A673 (cell line): ENCODE data around the gene NDST3. TPM values are rescaled to one million over a fixed set of nuclear protein-coding genes. Genes with fewer than 3 reads are reported as not detected.

Source experiments
- Bru-seq: library from RNA; stranded (reverse); fragments of 400-500 nt; gene quantifications from one replicate; lab custom pipeline; 2021; lab: Mats Ljungman, UMichigan
- BruChase-seq, 2 experiments: library from RNA; stranded (reverse); fragments of 400-500 nt; gene quantifications; one replicate each; lab custom pipeline; 2021; lab: Mats Ljungman, UMichigan
- BruUV-seq: library from RNA; stranded (reverse); fragments of 400-500 nt; replicated peaks from 2 replicates; lab custom pipeline; 2021; lab: Mats Ljungman, UMichigan
- CTCF ChIA-PET: fragments of 300-600 bp; sonication (Branson Sonifier 250); formaldehyde crosslinking; loops from one replicate; lab custom pipeline; 2022; ENCODE audit warnings: antibody characterized with exemption; lab: Charles Lee
- POLR2A ChIA-PET: fragments of 300-600 bp; sonication (Branson Sonifier 250); formaldehyde crosslinking; loops from one replicate; lab custom pipeline; 2022; ENCODE audit warnings: antibody characterized with exemption; ENCODE audit not compliant: low non-redundant PET; lab: Charles Lee
- DNase-seq: peaks from one replicate; pipeline ENCODE4 v3.0.0-alpha.2; 2015; ENCODE audit warnings: low spot score
- H3K27ac ChIP-seq: fragments of 200-600 bp; sonication (generic); 2 replicates; pipeline ENCODE4 v1.5.1; 2016; ENCODE audit warnings: mixed run types, low read depth, mild to moderate bottlenecking, mixed read lengths, antibody characterized with exemption, low read length; ENCODE audit not compliant: poor library complexity, severe bottlenecking
- H3K27me3 ChIP-seq: fragments of 200-600 bp; sonication (generic); replicated peaks from 2 replicates; pipeline ENCODE4 v1.6.1; 2017; ENCODE audit warnings: mixed run types, low read depth, mild to moderate bottlenecking, mixed read lengths, antibody characterized with exemption, low read length; ENCODE audit not compliant: insufficient read depth, poor library complexity
- H3K36me3 ChIP-seq: fragments of 200-600 bp; sonication (generic); 2 replicates; pipeline ENCODE4 v1.6.1; 2016; ENCODE audit warnings: mixed run types, mild to moderate bottlenecking, mixed read lengths, antibody characterized with exemption, low read length; ENCODE audit not compliant: insufficient read depth, poor library complexity, severe bottlenecking
- H3K4me1 ChIP-seq: fragments of 200-600 bp; sonication (generic); 2 replicates; pipeline ENCODE4 v1.6.1; 2017; ENCODE audit warnings: mixed run types, mild to moderate bottlenecking, mixed read lengths, antibody characterized with exemption, low read length; ENCODE audit not compliant: insufficient read depth, poor library complexity, severe bottlenecking
- H3K4me3 ChIP-seq: fragments of 200-600 bp; sonication (generic); 2 replicates; pipeline ENCODE4 v1.5.1; 2016; ENCODE audit warnings: low read depth, mixed run types, mild to moderate bottlenecking, mixed read lengths, low read length; ENCODE audit not compliant: poor library complexity, severe bottlenecking
- H3K9me3 ChIP-seq: fragments of 200-600 bp; sonication (generic); 2 replicates; pipeline ENCODE4 v1.6.1; 2016; ENCODE audit warnings: mixed run types, low read depth, mild to moderate bottlenecking, mixed read lengths, antibody characterized with exemption, low read length; ENCODE audit not compliant: poor library complexity, severe bottlenecking
- EZH2 ChIP-seq: fragments of 200-600 bp; sonication (generic); IDR thresholded peaks from 2 replicates; pipeline ENCODE4 v1.6.1; 2017; ENCODE audit warnings: borderline replicate concordance, low read depth, mild to moderate bottlenecking, mixed read lengths, antibody characterized with exemption, low read length; ENCODE audit not compliant: poor library complexity, severe bottlenecking
- intact Hi-C: fragments of 100-400 bp; cut with micrococcal nuclease; formaldehyde crosslinking; loops from one replicate; pipeline ENCODE4 v1.10.0; 2022; ENCODE audit not compliant: unreplicated experiment
- long read RNA-seq: library from polyadenylated mRNA; stranded (forward); transcript quantifications from one replicate; pipeline ENCODE4 v2.0.0, GENCODE V29; 2022
- total RNA-seq: library from RNA; stranded (reverse); gene quantifications from 2 replicates; pipeline ENCODE4 v1.2.3, GENCODE V29; 2021
- TF ChIP-seq, protein P1 (sequence below): fragments of 300-800, 200-600 bp; sonication (generic); conservative IDR thresholded peaks from 2 replicates; pipeline ENCODE4 v1.5.1; 2017; ENCODE audit warnings: low read depth, mild to moderate bottlenecking, antibody characterized with exemption, low read length, moderate library complexity, mixed read lengths

Gene NDST3
- total RNA-seq (2.6 and 3.0 TPM in 2 replicates), Bru-seq, nascent RNA (percentile 39 among the genes with signal in this experiment), BruChase-seq, experiment 1, labeled RNA remaining after a 2-hour chase (percentile 33 among the genes with signal in this experiment), BruChase-seq, experiment 2, labeled RNA remaining after a 6-hour chase (percentile 25 among the genes with signal in this experiment)
- long read RNA-seq, transcript NDST3-202 (2 exons, 2,184 nt), result major isoform, 5 of 5 reads
- long read RNA-seq, partial matches to known transcripts, result 0 of 5 reads
- long read RNA-seq, other reads (novel, unspliced or antisense), result 0 of 5 reads

DNA sequence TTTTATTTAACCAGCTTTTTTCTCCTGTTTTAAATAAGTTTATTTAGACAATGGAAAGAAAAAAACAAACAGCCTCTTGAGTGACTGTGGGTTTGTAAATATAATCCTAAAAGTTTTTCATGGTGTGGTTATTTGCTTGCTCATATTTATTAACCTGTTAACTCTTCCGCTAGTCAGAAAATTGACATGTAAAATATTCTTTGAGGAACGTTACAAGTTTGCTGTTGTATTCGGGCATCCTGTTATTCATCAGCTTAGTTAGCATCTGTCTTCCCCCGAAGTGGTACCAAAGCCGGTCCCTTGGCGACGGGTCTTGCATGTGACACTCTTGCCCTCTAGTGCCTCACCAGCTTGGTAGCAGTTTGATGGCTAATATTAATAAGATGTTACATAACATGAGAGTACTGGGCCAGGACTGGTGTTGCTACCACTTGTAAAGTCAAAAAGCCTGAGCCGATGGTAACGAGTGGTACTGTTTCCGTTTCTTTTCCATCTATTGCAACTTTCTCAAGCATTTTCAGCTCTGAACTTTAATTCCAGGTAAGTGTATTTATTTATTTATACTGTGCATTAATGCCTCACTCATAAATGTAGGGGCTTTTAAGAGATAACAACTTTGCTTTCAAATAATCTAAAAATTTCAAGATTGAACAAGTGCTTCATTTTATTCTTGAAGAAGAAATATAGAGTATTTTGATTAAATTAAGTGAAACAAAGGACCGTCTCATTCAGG is at the start of gene NDST3:
Gene NDST3, plus strand, starts transcription at position 434 of the 733 bp plus-strand sequence. CDS start 19,425 bp downstream, outside the sequence.
- TF ChIP-seq, protein P1, sequence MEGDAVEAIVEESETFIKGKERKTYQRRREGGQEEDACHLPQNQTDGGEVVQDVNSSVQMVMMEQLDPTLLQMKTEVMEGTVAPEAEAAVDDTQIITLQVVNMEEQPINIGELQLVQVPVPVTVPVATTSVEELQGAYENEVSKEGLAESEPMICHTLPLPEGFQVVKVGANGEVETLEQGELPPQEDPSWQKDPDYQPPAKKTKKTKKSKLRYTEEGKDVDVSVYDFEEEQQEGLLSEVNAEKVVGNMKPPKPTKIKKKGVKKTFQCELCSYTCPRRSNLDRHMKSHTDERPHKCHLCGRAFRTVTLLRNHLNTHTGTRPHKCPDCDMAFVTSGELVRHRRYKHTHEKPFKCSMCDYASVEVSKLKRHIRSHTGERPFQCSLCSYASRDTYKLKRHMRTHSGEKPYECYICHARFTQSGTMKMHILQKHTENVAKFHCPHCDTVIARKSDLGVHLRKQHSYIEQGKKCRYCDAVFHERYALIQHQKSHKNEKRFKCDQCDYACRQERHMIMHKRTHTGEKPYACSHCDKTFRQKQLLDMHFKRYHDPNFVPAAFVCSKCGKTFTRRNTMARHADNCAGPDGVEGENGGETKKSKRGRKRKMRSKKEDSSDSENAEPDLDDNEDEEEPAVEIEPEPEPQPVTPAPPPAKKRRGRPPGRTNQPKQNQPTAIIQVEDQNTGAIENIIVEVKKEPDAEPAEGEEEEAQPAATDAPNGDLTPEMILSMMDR, result peak; percentile 77
- TF ChIP-seq EZH2, result no peak
- Histone ChIP-seq H3K27ac (no peak within 1 kb of the TSS), H3K4me1 (peaks cover 6% of the 10 kb centered on the region), H3K36me3 (no peaks in the 10 kb centered on the region), H3K9me3 (no peaks in the 10 kb centered on the region), H3K27me3 (no peaks in the 10 kb centered on the region), H3K4me3 (peak within 1 kb of the TSS; percentile 70)
- POLR2A ChIA-PET, result no interaction called here
- CTCF ChIA-PET, result interaction anchor here (0.5 to 0.7 kb wide), 3 partner anchors 24 to 1183 kb away, joined by 3 to 4 read pairs (median 4); no protein-coding TSS in a partner anchor
- DNase-seq, result peak; percentile 89
- BruUV-seq, result no TSS peak
- intact Hi-C loops, result loop anchor here (1.0 to 5.0 kb wide), 3 partner anchors 188 to 1852 kb away; no protein-coding TSS in a partner anchor

DNA sequence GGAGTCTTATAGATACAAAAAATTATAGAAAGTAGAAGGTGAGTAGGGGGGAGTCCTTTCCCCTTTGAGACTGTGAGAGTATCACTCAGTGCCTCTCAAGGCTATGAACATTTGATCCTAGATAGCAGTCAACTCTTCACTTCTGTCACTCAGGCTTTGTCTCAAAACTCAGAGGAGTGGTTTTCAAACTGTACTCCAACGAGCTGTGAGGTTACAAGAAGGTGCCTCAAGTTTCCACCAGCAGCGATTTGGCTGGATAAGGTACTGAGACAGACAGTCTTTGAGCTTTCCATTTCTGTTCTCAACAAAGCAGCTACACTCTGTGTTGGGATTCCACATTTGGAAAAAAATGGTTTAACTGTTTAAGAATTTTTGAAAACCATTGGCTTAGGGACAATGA is 48.0 kb upstream of the NDST3 start:
- Histone ChIP-seq H3K4me3 (no peak overlapping the region), H3K27ac (no peak overlapping the region), H3K36me3 (no peaks in the 10 kb centered on the region), H3K9me3 (no peaks in the 10 kb centered on the region), H3K27me3 (no peaks in the 10 kb centered on the region), H3K4me1 (peaks cover 30% of the 10 kb centered on the region)
- ChIA-PET CTCF (no interaction called here), POLR2A (no interaction called here)
- no peak for DNase-seq
- intact Hi-C loops, result no loop called here
- no TSS peak for BruUV-seq
- TF ChIP-seq EZH2, result no peak
- TF ChIP-seq, protein P1, result no peak

DNA sequence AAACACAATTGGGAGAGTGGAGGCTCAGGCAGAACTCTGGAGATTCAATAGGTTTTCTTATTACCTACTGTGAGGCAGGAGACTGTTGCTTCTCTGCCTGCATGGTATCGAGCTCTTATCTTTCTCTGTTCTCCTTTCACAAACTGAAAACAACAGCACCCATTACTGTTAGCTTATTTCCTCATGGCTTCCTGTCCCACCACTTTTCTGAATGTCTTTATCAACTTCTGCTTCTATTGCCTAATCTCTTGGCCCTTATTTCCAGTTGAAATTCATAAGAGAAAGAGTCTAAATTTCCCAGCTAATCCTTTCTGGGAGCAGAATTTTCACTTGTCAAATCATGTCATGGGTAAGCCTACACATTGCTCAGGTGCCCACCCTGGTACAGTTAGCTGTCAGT is 46.8 kb upstream of the NDST3 start:
- POLR2A ChIA-PET, result no interaction called here
- BruUV-seq, result no TSS peak
- Histone ChIP-seq H3K27me3 (no peaks in the 10 kb centered on the region), H3K36me3 (no peaks in the 10 kb centered on the region), H3K4me1 (peaks cover 30% of the 10 kb centered on the region), H3K4me3 (no peak overlapping the region), H3K9me3 (no peaks in the 10 kb centered on the region), H3K27ac (no peak overlapping the region)
- DNase-seq, result peak; percentile 32
- TF ChIP-seq, protein P1, result no peak
- TF ChIP-seq EZH2, result no peak
- CTCF ChIA-PET, result no interaction called here
- intact Hi-C loops, result no loop called here
